IMR-90 (cell line): ENCODE results near the gene TAF4. TPM values are rescaled to one million over a fixed set of nuclear protein-coding genes. Genes with fewer than 3 reads are reported as not detected.

Experiments used
- ATAC-seq: fragments of 200-7000 bp; cut with Tn5 transposase; 2 replicates; pipeline ENCODE4 v1.9.1; 2020; ENCODE audit warnings: low read depth, mild to moderate bottlenecking, moderate library complexity
- BruUV-seq: library from RNA; stranded (reverse); fragments of 400-500 nt; replicated peaks from 2 replicates; lab custom pipeline; 2021; lab: Mats Ljungman, UMichigan
- CTCF ChIA-PET: fragments of 300-600 bp; formaldehyde crosslinking; extraction: SDS; loops from one replicate; lab custom pipeline; 2021; ENCODE audit warnings: antibody characterized with exemption; lab: Yijun Ruan, JAX
- POLR2A ChIA-PET: fragments of 300-600 bp; sonication (Branson Sonifier 250); formaldehyde crosslinking; loops from one replicate; lab custom pipeline; 2022; ENCODE audit warnings: antibody characterized with exemption; ENCODE audit not compliant: unreplicated experiment; lab: Charles Lee
- DNase-seq: peaks from one replicate; pipeline ENCODE4 v3.0.0; 2013
- H2AFZ ChIP-seq: replicated peaks from 2 replicates; pipeline ENCODE3; 2013; ENCODE audit warnings: low read length, mild to moderate bottlenecking; ENCODE audit not compliant: poor library complexity
- H2AK5ac ChIP-seq: 2 replicates; pipeline ENCODE4 v1.6.1; 2013; ENCODE audit warnings: low read depth, low read length, inconsistent platforms
- H2AK9ac ChIP-seq: replicated peaks from 2 replicates; pipeline ENCODE3; 2013; ENCODE audit warnings: mild to moderate bottlenecking, low read depth, low read length, moderate library complexity; ENCODE audit not compliant: poor library complexity
- H2BK120ac ChIP-seq: 2 replicates; pipeline ENCODE4 v1.6.1; 2013; ENCODE audit warnings: low read depth, low read length, inconsistent platforms
- H2BK15ac ChIP-seq: 3 replicates; pipeline ENCODE4 v1.6.1; 2013; ENCODE audit warnings: low read depth, low read length, inconsistent platforms
- H2BK20ac ChIP-seq: 2 replicates; pipeline ENCODE4 v1.6.1; 2013; ENCODE audit warnings: low read depth, mild to moderate bottlenecking, inconsistent platforms, low read length, moderate library complexity
- H2BK5ac ChIP-seq: 2 replicates; pipeline ENCODE4 v1.6.1; 2013; ENCODE audit warnings: mild to moderate bottlenecking, low read depth, low read length, inconsistent platforms; ENCODE audit not compliant: poor library complexity, severe bottlenecking
- H3K14ac ChIP-seq: replicated peaks from 2 replicates; pipeline ENCODE4 v1.6.1; 2013; ENCODE audit warnings: low read depth, low read length, inconsistent platforms
- H3K18ac ChIP-seq: 2 replicates; pipeline ENCODE4 v1.6.1; 2013; ENCODE audit warnings: low read depth, low read length, control low read depth
- H3K23ac ChIP-seq: 2 replicates; pipeline ENCODE4 v1.6.1; 2013; ENCODE audit warnings: low read depth, low read length, inconsistent platforms
- H3K27ac ChIP-seq: 2 replicates; pipeline ENCODE4 v1.5.1; 2013; ENCODE audit warnings: mild to moderate bottlenecking, control low read depth, low read length; ENCODE audit not compliant: insufficient read depth
- H3K27me3 ChIP-seq: 2 replicates; pipeline ENCODE4 v1.6.1; 2013; ENCODE audit warnings: low read length; ENCODE audit not compliant: control insufficient read depth, insufficient read depth
- H3K36me3 ChIP-seq: 2 replicates; pipeline ENCODE4 v1.6.1; 2013; ENCODE audit warnings: low read length, mixed read lengths; ENCODE audit not compliant: control insufficient read depth, insufficient read depth
- H3K4ac ChIP-seq: 2 replicates; pipeline ENCODE4 v1.6.1; 2013; ENCODE audit warnings: low read depth, low read length, inconsistent platforms
- H3K4me1 ChIP-seq: 2 replicates; pipeline ENCODE4 v1.6.1; 2013; ENCODE audit warnings: low read length, mixed read lengths; ENCODE audit not compliant: control insufficient read depth, insufficient read depth
- H3K4me2 ChIP-seq: 2 replicates; pipeline ENCODE4 v1.6.1; 2013; ENCODE audit warnings: low read depth, mild to moderate bottlenecking, control low read depth, low read length, moderate library complexity
- H3K4me3 ChIP-seq: 2 replicates; pipeline ENCODE4 v1.5.1; 2013; ENCODE audit warnings: low read depth, mild to moderate bottlenecking, control low read depth, low read length, moderate library complexity; ENCODE audit not compliant: insufficient read depth
- H3K56ac ChIP-seq: 2 replicates; pipeline ENCODE4 v1.6.1; 2013; ENCODE audit warnings: low read length, inconsistent platforms; ENCODE audit not compliant: insufficient read depth; ENCODE audit errors: extremely low read depth
- H3K79me1 ChIP-seq, 2 experiments: 2 replicates each; pipeline ENCODE4 v1.6.1; 2013; ENCODE audit warnings: low read length in 2 of 2, inconsistent platforms in 1 of 2, low read depth in 1 of 2
- H3K9ac ChIP-seq: 2 replicates; pipeline ENCODE4 v1.6.1; 2013; ENCODE audit warnings: low read depth, low read length, control low read depth
- H3K9me1 ChIP-seq: 2 replicates; pipeline ENCODE4 v1.6.1; 2013; ENCODE audit warnings: low read length, inconsistent platforms; ENCODE audit not compliant: insufficient read depth
- H3K9me3 ChIP-seq: 2 replicates; pipeline ENCODE4 v1.6.1; 2013; ENCODE audit warnings: low read length; ENCODE audit not compliant: control insufficient read depth, insufficient read depth
- H4K20me1 ChIP-seq: 2 replicates; pipeline ENCODE4 v1.6.1; 2013; ENCODE audit warnings: low read length, inconsistent platforms; ENCODE audit not compliant: insufficient read depth
- H4K5ac ChIP-seq: 2 replicates; pipeline ENCODE4 v1.6.1; 2013; ENCODE audit warnings: mild to moderate bottlenecking, low read depth, low read length, control low read depth
- H4K8ac ChIP-seq, 2 experiments: 2 replicates each; pipeline ENCODE4 v1.6.1; 2013; ENCODE audit warnings: low read depth in 2 of 2, low read length in 2 of 2, control low read depth in 1 of 2, inconsistent platforms in 1 of 2
- H4K91ac ChIP-seq: 2 replicates; pipeline ENCODE4 v1.6.1; 2013; ENCODE audit warnings: low read depth, low read length, inconsistent platforms; ENCODE audit not compliant: insufficient read depth
- ELK1 ChIP-seq: fragments of 150-350 bp; IDR thresholded peaks from 2 replicates; pipeline ENCODE4 v1.6.1; 2016; ENCODE audit warnings: low read depth, mild to moderate bottlenecking, low read length, moderate library complexity, borderline replicate concordance
- WGBS, 2 experiments: methylation state at CpG; one replicate each; pipeline versions ENCODE4 v1.1.5 to v1.1.7; 2013; ENCODE audit warnings: missing lambda C conversion rate in 2 of 2; ENCODE audit not compliant: insufficient read length in 1 of 2; ENCODE audit errors: extremely low coverage in 2 of 2; 5-methylcytosine and 5-hydroxymethylcytosine counted together
- dilution Hi-C: fragments of 300-500 bp; cut with HindIII; formaldehyde crosslinking; loops from one replicate; pipeline ENCODE4 v1.14.3; 2018; ENCODE audit warnings: low sequenced_read_pairs; ENCODE audit not compliant: unreplicated experiment
- in situ Hi-C: fragments of 300-500 bp; cut with MboI; formaldehyde crosslinking; loops from 3 replicates; pipeline ENCODE4 v1.14.3; 2019; ENCODE audit warnings: low sequenced_read_pairs, inconsistent platforms, mixed read lengths
- intact Hi-C: fragments of 100-400 bp; cut with micrococcal nuclease; formaldehyde crosslinking; loops from 2 replicates; pipeline ENCODE4 v1.10.0; 2022
- polyA plus RNA-seq, 3 experiments: library from polyadenylated mRNA; depleted of rRNA; stranded (reverse); fragments of >200 nt; gene quantifications; 2 replicates each; pipeline ENCODE4 v1.2.3, GENCODE V29; 2012; ENCODE audit warnings: low replicate concordance in 1 of 3
- total RNA-seq: library from RNA; depleted of rRNA; stranded (reverse); fragments of >200 nt; gene quantifications from 2 replicates; pipeline ENCODE4 v1.2.3, GENCODE V29; 2012

Gene TAF4
- total and polyA plus RNA-seq, 2 of the 4 experiments (the other 2 are of a cell fraction): 1.4 to 5.1 TPM

GRCh38 chr20:62055106-62055861 lies 10.4 kb downstream of the TAF4 start:
- H3K23ac ChIP-seq: no peak overlapping the region
- POLR2A ChIA-PET: no interaction called here
- no peak overlapping the region for H2BK15ac ChIP-seq
- no peak overlapping the region for H3K4me2 ChIP-seq
- intact Hi-C loops: no loop called here
- no peak overlapping the region for H2BK120ac ChIP-seq
- no peak overlapping the region for H3K18ac ChIP-seq
- no peak overlapping the region for H4K8ac ChIP-seq
- H2BK20ac ChIP-seq: no peak overlapping the region
- no peaks in the 10 kb centered on the region for H3K4me1 ChIP-seq
- H2AK9ac ChIP-seq: peak overlapping the region; percentile 65
- H3K56ac ChIP-seq: no peak overlapping the region
- H3K27ac ChIP-seq: no peak overlapping the region
- no peaks in the 10 kb centered on the region for H3K27me3 ChIP-seq
- no peak overlapping the region for H2AK5ac ChIP-seq
- no peak overlapping the region for H2BK5ac ChIP-seq
- dilution Hi-C loops: no loop called here
- no peak for DNase-seq
- in situ Hi-C loops: no loop called here
- no peak overlapping the region for H3K4ac ChIP-seq
- no peak overlapping the region for H2AFZ ChIP-seq
- peaks cover 72% of the 10 kb centered on the region for H4K20me1 ChIP-seq
- peaks cover 11% of the 10 kb centered on the region; the same call in 1 of the 2 replicates for H3K9me1 ChIP-seq
- H3K4me3 ChIP-seq: no peak overlapping the region
- H3K9me3 ChIP-seq: no peaks in the 10 kb centered on the region
- peaks cover 3% of the 10 kb centered on the region; the same call in 1 of the 2 replicates for H3K36me3 ChIP-seq
- no peak overlapping the region for H3K14ac ChIP-seq
- peaks cover 27 to 76% of the 10 kb centered on the region in 2 experiments for H3K79me1 ChIP-seq
- BruUV-seq: no TSS peak
- no peak for TF ChIP-seq ELK1
- no peak overlapping the region for H4K91ac ChIP-seq
- no peak for ATAC-seq
- CTCF ChIA-PET: no interaction called here
- WGBS, 2 experiments: 94% methylated on average over 17 of the region's 21 CpGs; no CpG with 5 or more reads in 1 of the 2 experiments
- no peak overlapping the region for H3K9ac ChIP-seq
- H4K5ac ChIP-seq: no peak overlapping the region
